Ectodermal cell (in vitro differentiated cells): Measurements from ENCODE around the gene NUDCD3.

Experiments
- H3K27ac ChIP-seq: 2 replicates; pipeline ENCODE4 v1.7.0; 2013; ENCODE audit warnings: mild to moderate bottlenecking, low read depth, low read length; ENCODE audit not compliant: insufficient read depth, poor library complexity, severe bottlenecking
- H3K27me3 ChIP-seq: 2 replicates; pipeline ENCODE4 v1.7.0; 2013; ENCODE audit warnings: mild to moderate bottlenecking, low read length; ENCODE audit not compliant: insufficient read depth, control insufficient read depth, poor library complexity, severe bottlenecking
- H3K36me3 ChIP-seq: one replicate; pipeline ENCODE4 v1.7.0; 2013; ENCODE audit warnings: low read length; ENCODE audit not compliant: control insufficient read depth, insufficient read depth
- H3K4me1 ChIP-seq: one replicate; pipeline ENCODE4 v1.7.0; 2013; ENCODE audit warnings: low read length; ENCODE audit not compliant: control insufficient read depth, insufficient read depth
- H3K4me3 ChIP-seq: 2 replicates; pipeline ENCODE4 v1.7.0; 2013; ENCODE audit warnings: low read depth, low read length, control low read depth; ENCODE audit not compliant: insufficient read depth
- H3K9me3 ChIP-seq: 2 replicates; pipeline ENCODE4 v1.7.0; 2013; ENCODE audit warnings: mild to moderate bottlenecking, low read length, moderate library complexity; ENCODE audit not compliant: control insufficient read depth
- WGBS, 2 experiments: methylation state at CpG; one replicate each; pipeline ENCODE4 v1.1.7; 2013; ENCODE audit warnings: missing lambda C conversion rate in 2 of 2; 5-methylcytosine and 5-hydroxymethylcytosine counted together

NUDCD3 gene

DNA sequence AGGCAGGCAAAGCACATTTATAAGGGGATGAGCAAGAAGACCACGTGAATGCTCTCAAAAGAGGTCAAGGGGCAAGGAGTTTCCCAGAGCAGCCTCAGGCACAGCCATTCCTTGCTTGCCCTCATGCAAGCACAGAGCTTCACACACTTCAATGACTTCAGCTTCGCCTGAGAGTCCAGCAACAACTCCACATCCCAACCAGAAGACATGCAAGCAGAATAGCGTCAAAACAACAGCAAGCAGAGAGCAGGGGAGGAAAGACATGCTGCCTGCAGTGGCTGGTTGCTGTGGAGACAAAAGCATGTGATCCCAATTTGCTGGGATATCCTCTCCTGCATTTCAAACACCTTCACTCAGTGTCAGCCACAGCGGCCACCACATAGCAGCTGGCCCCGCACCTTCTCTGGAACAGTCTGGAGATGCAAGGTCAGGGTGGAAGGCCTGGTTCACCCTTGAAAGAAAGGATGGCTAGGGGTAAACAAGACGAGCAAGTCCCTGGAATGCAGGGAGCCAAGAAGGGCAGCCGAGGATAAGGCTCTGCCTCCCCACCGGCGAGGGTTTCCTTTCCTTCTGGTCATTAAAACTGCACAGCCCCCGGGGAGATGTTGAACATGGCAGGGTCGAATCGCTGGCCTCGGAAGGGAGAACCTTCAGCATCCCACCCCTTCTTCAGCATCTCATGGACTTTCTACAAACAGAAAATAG is 104.9 kb downstream of the NUDCD3 start:
- H3K27ac ChIP-seq = no peak overlapping the region
- no peaks in the 10 kb centered on the region for H3K9me3 ChIP-seq
- H3K36me3 ChIP-seq = peaks cover 9% of the 10 kb centered on the region
- H3K4me3 ChIP-seq = no peak overlapping the region
- H3K27me3 ChIP-seq = no peaks in the 10 kb centered on the region
- H3K4me1 ChIP-seq = no peaks in the 10 kb centered on the region
- 90 to 94% methylated on average over 13 of the region's 13 CpGs for WGBS, 2 experiments

DNA sequence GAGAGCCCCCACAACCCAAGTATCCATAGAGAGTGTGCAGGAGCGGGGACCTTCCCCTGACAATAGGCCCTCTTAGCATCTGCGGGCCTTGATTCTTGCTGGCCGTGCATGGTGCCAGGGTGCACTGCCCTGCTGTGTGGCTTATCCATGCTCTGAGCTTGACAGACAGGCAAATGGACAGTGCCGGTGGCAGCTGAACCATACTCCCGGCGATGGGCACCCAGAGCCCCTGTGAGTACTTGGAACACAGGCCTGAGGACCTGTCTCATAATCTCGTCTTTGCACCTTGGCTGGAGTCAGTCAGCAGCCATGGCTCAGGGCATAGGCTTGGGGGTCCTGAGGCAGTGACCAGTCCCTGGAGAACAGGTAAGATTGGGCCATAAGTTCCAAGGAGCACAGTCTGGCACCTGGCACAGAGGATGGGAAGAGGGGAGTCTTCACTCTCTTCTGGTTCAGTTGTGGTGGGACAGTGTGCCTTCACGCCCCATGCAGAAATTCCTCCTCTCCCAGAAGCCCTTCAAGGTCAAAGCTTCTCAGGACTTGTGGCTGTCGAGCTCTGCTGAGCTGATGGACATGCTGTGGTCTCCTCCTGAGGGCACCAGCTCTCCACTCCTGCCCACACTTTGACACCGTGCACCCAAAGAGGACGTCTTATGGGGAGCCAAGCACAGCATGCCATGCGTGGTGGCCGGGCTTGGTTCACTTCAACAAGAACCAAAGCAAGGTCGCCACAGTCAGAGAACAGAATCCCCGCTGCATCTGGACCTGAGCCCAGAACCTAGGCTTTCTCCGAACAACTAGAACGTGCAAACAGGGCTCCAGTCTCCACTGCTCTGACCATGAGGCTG is 105.6 kb downstream of the NUDCD3 start:
- WGBS, 2 experiments = 94 to 96% methylated on average over 17 of the region's 17 CpGs
- Histone ChIP-seq H3K4me1 (no peaks in the 10 kb centered on the region), H3K9me3 (no peaks in the 10 kb centered on the region), H3K27me3 (no peaks in the 10 kb centered on the region), H3K4me3 (no peak overlapping the region), H3K27ac (no peak overlapping the region), H3K36me3 (peaks cover 9% of the 10 kb centered on the region)

DNA sequence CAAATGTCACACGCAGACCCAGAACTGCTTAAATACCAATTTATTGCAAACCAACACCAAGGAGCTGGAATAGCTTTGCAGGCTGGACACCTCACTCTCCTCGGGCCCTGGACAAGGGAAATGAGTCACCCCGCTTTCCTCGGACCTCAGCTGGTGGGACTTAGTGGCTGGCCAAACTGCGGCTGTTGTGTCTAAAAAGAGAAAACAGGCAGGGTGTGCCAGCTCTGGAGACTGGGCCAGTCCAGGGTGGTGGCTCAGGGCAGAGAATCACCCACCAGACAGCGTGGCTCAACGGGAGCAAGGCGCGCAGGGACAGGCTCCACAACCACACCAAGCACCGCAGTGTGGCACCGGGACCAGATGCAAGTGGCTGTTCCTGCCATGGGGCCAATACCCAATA is 106.9 kb downstream of the NUDCD3 start:
- no peaks in the 10 kb centered on the region for H3K27me3 ChIP-seq
- H3K27ac ChIP-seq = no peak overlapping the region
- H3K36me3 ChIP-seq = peaks cover 3% of the 10 kb centered on the region
- WGBS, 2 experiments = 92 to 95% methylated on average over 11 of the region's 11 CpGs
- H3K4me3 ChIP-seq = no peak overlapping the region
- no peaks in the 10 kb centered on the region for H3K4me1 ChIP-seq
- H3K9me3 ChIP-seq = no peaks in the 10 kb centered on the region

DNA sequence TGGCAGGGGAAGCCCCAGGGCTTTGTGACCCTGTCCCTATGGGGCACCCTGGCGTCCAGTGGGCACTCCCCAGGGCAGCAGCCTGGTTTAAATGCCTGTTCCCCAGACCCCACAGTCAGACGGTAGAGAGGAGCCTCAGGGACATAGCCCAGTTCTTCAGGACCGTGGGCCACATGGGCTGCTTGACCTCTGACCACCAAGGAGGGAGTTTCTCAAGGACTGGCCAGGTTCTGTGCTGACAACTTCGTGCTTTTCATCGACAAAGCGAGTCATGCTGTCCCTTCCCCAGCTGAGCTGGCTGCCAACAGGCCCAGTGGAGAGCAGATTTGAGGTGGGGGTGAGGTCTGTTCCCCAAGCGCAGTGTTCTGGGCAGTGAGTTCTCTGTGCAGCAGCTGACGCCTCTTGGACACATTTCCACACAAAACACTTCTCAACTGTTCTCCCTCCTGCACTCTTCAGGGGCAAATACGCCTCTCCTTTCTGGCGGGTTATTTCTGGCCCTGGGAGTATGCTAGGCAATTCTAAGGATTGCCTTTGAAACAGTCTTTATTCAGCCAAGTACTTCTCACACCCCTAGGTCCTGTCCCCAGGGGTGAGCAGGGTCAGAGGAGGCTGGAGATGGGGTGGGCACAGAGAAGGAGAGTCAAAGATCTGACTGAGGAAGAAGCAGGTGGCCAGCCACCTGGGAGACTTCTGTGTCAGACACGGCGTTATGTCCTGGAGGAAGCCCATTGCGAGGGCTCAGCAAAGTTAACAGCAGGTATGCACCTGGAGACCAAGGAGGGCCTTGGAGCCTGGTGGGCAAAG is 107.8 kb downstream of the NUDCD3 start:
- Histone ChIP-seq H3K36me3 (peaks cover 3% of the 10 kb centered on the region), H3K27me3 (no peaks in the 10 kb centered on the region), H3K27ac (no peak overlapping the region), H3K9me3 (no peaks in the 10 kb centered on the region), H3K4me3 (no peak overlapping the region), H3K4me1 (no peaks in the 10 kb centered on the region)
- 93 to 96% methylated on average over 13 of the region's 13 CpGs for WGBS, 2 experiments

DNA sequence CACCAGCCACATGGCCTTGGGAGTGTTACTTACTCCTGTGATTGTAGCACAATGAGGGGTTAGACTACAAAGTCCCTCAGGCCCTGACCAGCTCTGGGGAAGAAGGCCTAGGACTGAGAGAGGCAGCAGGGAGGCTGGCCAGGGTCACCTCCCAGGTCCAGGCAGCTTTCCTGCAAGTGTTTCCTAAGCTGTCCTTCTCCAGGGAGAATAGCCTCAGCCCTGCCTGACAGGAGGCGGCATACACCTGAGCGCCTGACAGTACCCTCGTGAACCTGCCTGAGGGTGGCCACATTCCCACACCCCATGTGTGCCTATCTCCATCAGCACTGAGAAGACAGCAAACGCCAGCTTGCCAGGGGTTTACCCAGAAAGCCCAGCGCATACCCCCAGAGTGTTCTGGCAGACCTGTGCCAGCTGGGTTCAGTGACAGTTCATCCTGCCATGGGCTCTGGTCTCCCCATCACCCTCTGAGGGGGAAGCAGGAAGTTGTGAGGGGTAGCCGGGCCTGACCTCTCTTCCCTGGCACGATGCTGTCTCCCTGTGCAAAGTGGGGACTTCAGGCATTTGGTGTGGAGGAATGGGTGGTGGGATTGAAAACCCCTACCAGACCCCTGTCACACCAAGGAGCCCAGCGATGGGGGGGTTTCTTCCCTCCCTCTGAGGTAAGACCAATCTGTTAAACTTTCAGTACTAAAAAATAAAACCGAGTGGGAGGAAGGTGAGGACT is 108.8 kb downstream of the NUDCD3 start:
- H3K4me1 ChIP-seq = no peaks in the 10 kb centered on the region
- H3K36me3 ChIP-seq = peaks cover 3% of the 10 kb centered on the region
- no peaks in the 10 kb centered on the region for H3K27me3 ChIP-seq
- no peaks in the 10 kb centered on the region for H3K9me3 ChIP-seq
- no peak overlapping the region for H3K4me3 ChIP-seq
- no peak overlapping the region for H3K27ac ChIP-seq
- 94 to 96% methylated on average over 7 to 9 of the region's 9 CpGs for WGBS, 2 experiments

DNA sequence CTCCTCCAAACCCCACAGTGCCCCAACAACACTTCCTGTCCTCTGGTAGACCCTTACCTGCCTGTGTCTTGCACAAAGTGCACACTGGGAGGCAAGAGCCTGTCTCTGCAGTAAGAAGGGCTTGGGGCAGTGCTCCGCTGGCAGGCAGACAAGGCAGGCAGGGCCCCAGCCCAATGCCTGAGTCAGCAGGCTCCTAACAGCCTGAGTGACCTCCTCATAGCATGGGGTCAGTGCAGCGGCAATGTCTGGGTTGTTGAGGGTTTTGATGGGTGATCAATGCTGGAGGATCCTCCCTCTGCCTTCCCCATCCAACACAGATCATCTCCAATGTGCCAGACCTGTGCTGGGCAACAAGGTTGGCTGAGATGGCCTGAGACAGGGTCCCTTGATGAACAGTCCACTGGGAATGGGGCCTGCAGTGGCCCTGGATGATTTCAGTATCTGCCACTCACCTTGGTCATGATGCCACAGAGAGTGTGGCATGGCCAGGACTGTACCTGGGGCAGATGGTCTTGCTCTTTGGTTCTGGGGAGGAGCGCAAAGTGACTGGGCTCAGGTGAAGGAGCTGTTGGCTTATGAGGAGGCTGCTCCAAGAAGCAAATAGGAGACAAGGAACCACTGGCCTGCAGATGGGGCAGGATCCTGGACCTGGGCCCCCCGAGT is 109.5 kb downstream of the NUDCD3 start:
- Histone ChIP-seq H3K27me3 (no peaks in the 10 kb centered on the region), H3K27ac (no peak overlapping the region), H3K36me3 (peaks cover 3% of the 10 kb centered on the region), H3K4me3 (no peak overlapping the region), H3K9me3 (no peaks in the 10 kb centered on the region), H3K4me1 (no peaks in the 10 kb centered on the region)
- WGBS, 2 experiments = 92% methylated on average over 4 of the region's 4 CpGs

DNA sequence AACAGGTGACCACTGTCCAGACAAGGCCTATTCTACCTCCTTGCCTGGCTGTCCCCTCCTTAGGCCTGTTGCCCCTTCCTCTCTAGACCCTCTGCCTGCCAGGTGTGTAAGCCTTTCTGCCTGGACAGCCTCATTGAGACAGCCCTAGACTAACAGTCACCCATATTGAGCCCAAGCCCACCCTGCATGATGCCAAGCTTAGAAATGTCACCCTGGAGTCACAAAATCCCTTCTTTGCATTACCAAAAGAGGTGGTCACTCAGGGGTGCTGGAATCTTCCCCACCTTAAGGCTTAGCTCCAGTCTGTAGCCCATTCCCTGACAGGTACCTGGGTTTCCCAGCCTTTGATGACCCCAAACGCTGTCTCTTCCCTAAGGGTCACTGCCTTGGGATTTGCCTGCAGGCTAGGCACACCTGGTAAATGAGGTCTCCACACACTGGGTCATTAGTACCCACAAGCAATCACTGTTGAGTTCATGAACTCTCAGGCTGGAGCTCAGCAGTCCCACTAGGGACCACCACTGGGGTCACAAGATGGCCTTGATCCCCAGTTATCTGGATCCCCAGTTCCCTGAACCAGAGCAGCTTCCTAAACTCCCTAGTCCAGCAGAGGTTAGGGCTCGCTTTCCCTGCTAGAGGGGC is 110.1 kb downstream of the NUDCD3 start:
- 93 to 97% methylated on average over 2 of the region's 2 CpGs for WGBS, 2 experiments
- Histone ChIP-seq H3K4me1 (no peaks in the 10 kb centered on the region), H3K9me3 (no peaks in the 10 kb centered on the region), H3K27me3 (no peaks in the 10 kb centered on the region), H3K27ac (no peak overlapping the region), H3K4me3 (no peak overlapping the region), H3K36me3 (no peaks in the 10 kb centered on the region)

DNA sequence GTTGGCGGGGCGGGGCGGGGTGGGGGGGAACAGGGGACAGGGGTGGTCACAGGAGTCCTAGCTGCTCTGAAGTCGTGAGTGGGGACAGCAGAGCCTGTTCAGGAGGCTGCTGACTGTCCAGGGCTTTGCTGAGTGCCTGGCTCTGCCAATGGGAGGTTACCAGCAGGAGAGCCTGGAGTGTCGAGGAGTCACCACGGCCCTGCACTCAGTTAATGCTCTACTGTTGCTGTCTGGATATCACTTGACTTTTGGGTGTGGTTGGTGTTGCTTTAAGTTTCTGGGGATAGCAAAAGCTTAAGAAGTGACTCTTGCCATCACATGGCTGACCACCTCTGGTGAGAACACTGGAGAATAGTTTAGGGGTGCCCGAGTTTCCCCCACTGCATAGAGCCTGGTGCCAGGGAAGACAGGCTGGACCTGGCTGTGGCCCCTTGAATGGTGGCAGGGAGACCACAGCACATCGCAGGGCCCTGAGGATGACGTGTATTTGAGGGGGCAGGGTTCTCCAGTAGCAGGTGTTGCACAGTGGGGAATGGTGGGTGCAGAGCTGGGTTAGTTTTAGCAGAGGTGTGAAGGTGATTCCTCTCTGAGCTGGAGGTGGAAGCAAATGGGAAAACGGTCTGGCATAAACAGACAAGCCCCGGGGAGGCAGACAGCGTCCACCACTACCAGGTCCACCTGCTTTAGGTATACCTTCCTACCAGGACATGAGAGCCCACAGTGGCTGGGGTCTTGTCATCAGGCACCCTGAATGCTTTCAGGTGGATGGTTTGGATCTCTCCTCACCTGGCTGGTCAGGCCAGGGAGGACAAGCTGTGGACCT is 110.9 kb downstream of the NUDCD3 start:
- no peaks in the 10 kb centered on the region for H3K36me3 ChIP-seq
- H3K4me3 ChIP-seq = no peak overlapping the region
- H3K27me3 ChIP-seq = no peaks in the 10 kb centered on the region
- 88 to 92% methylated on average over 12 of the region's 12 CpGs for WGBS, 2 experiments
- H3K27ac ChIP-seq = no peak overlapping the region
- no peaks in the 10 kb centered on the region for H3K4me1 ChIP-seq
- H3K9me3 ChIP-seq = no peaks in the 10 kb centered on the region
